GM21423 (cell line): ENCODE measurements around the gene ANKRD12.
"Not testable (repeated sequence)": the region's sequence is repeated elsewhere in the genome, so short reads cannot be mapped to it uniquely, and the experiment has no call there.

Source experiments
- ATAC-seq: cut with Tn5 transposase; IDR thresholded peaks from one replicate; pipeline ENCODE4 v1.9.1; 2021; ENCODE audit warnings: mild to moderate bottlenecking, moderate library complexity; ENCODE audit not compliant: unreplicated experiment

Gene ANKRD12

GRCh38 chr18:9136315-9137155 is at the start of gene ANKRD12:
Gene ANKRD12, plus strand, starts transcription at chr18:9136781. Its CDS starts 45,652 bp downstream, at chr18:9182433.
- peak; percentile 64 for ATAC-seq

- no peak for ATAC-seq
Observed at GRCh38 chr18:9087144-9087543, 49.4 kb upstream of the ANKRD12 start.

- no peak for ATAC-seq
Observed at GRCh38 chr18:9088252-9088651, 48.3 kb upstream of the ANKRD12 start.

GRCh38 chr18:9088727-9089126 is 47.9 kb upstream of the ANKRD12 start:
- not testable (repeated sequence) for ATAC-seq

GRCh38 chr18:9090578-9090977 is 46.0 kb upstream of the ANKRD12 start:
- ATAC-seq: no peak

- ATAC-seq: no peak
Observed at GRCh38 chr18:9091066-9091476, 45.5 kb upstream of the ANKRD12 start.

GRCh38 chr18:9092665-9093064 is 43.9 kb upstream of the ANKRD12 start:
- ATAC-seq: no peak

- ATAC-seq: not testable (repeated sequence)
Observed at GRCh38 chr18:9093109-9093508, 43.5 kb upstream of the ANKRD12 start.

GRCh38 chr18:9094307-9095226 is 42.0 kb upstream of the ANKRD12 start:
- ATAC-seq: no peak

GRCh38 chr18:9095297-9096006 is 41.1 kb upstream of the ANKRD12 start:
- peak; percentile 86 for ATAC-seq

- ATAC-seq: no peak
Observed at GRCh38 chr18:9096007-9096371, 40.6 kb upstream of the ANKRD12 start.

- ATAC-seq: no peak
Observed at GRCh38 chr18:9096685-9097084, 39.9 kb upstream of the ANKRD12 start.

GRCh38 chr18:9097349-9097748 is 39.2 kb upstream of the ANKRD12 start:
- no peak for ATAC-seq

GRCh38 chr18:9100796-9101195 is 35.8 kb upstream of the ANKRD12 start:
- ATAC-seq: no peak

- ATAC-seq: no peak
Observed at GRCh38 chr18:9101730-9102507, 34.7 kb upstream of the ANKRD12 start.

- peak; percentile 92 for ATAC-seq
Observed at GRCh38 chr18:9102508-9103375, 33.8 kb upstream of the ANKRD12 start, which contains the start of gene NDUFV2. Gene NDUFV2, plus strand, starts transcription at chr18:9102699. Its CDS starts 45 bp downstream, at chr18:9102744.

- no peak for ATAC-seq
Observed at GRCh38 chr18:9103376-9103873, 33.2 kb upstream of the ANKRD12 start.

- ATAC-seq: no peak
Observed at GRCh38 chr18:9104244-9104901, 32.2 kb upstream of the ANKRD12 start.

- ATAC-seq: no peak
Observed at GRCh38 chr18:9105420-9105819, 31.2 kb upstream of the ANKRD12 start.
